Ovary (tissue), 9 donors: ENCODE measurements around the gene CD8B2. TPM values are rescaled to one million over a fixed set of nuclear protein-coding genes. Genes with fewer than 3 reads are reported as not detected.

ENCODE experiments used
- DNase-seq, 5 donors: peaks; one replicate each; pipeline ENCODE4 v3.0.0-alpha.2; 2019 to 2020
- H3K27ac ChIP-seq, 2 donors: fragments of 200-600 bp; one replicate each; pipeline versions ENCODE4 v1.5.1 to v1.8.0; 2019 to 2022
- H3K27me3 ChIP-seq: fragments of 200-600 bp; one replicate; pipeline ENCODE4 v1.8.0; 2022
- H3K36me3 ChIP-seq: fragments of 200-600 bp; sonication (generic); one replicate; pipeline ENCODE4 v1.5.1; 2019
- H3K4me1 ChIP-seq: one replicate; pipeline ENCODE4 v1.8.1; 2013; ENCODE audit warnings: mild to moderate bottlenecking, moderate library complexity; ENCODE audit not compliant: insufficient read depth
- H3K4me3 ChIP-seq: fragments of 200-600 bp; sonication (generic); one replicate; pipeline ENCODE4 v1.5.1; 2017
- H3K9me3 ChIP-seq, 2 donors: fragments of 200-600 bp in 1 of 2; sonication (generic) in 1 of 2; one replicate each; pipeline versions ENCODE4 v1.5.1 to v1.8.1; 2013 to 2019; ENCODE audit warnings: mild to moderate bottlenecking in 1 of 2, moderate library complexity in 1 of 2
- EP300 ChIP-seq: sonication (generic); formaldehyde crosslinking; IDR thresholded peaks from one replicate; pipeline ENCODE4 v1.6.1; 2017; ENCODE audit warnings: antibody characterized with exemption
- POLR2A ChIP-seq: fragments of 450-650 bp; IDR thresholded peaks from one replicate; pipeline ENCODE4 v1.6.1; 2017; ENCODE audit warnings: antibody characterized with exemption, mild to moderate bottlenecking, moderate library complexity
- WGBS, 3 donors: extraction: QIAGEN DNeasy Blood & Tissue Kit in 1 of 3; methylation state at CpG; one replicate each; pipeline versions ENCODE4 v1.1.5 to v1.1.7; 2013 to 2017; 5-methylcytosine and 5-hydroxymethylcytosine counted together
- intact Hi-C, 4 donors: fragments of 100-400 bp; cut with DNase I; formaldehyde crosslinking; loops; one replicate each; pipeline versions ENCODE4 v1.11.0 to v1.15.1; 2022 to 2023
- polyA plus RNA-seq, 2 donors: library from polyadenylated mRNA; stranded (reverse); fragments of 200-250 nt in 1 of 2; fragments of 350-450 nt in 1 of 2; fragmentation: Illumina TruSeq in 1 of 2; extraction: RNeasy Lipid Tissue Mini Kit (QIAGEN cat#74804) in 1 of 2; gene quantifications; one replicate each; pipeline ENCODE4 v1.2.3, GENCODE V29; 2013 to 2014
- total RNA-seq, 7 donors: library from RNA; depleted of rRNA in 2 of 7; stranded (reverse); fragments of >200 nt in 2 of 7; fragmentation: NEBNext Ultra II Directional in 3 of 7; extraction: Animal tissue kit (Norgen Biotek cat#: 25700) in 3 of 7; gene quantifications; one replicate each; pipeline versions ENCODE4 v1.1.0 to v1.2.4, GENCODE V29; 2016 to 2023
- TF ChIP-seq, protein P1 (sequence below), 3 donors: fragments of 450-650 bp in 2 of 3; fragments of 200-600 bp in 1 of 3; IDR thresholded peaks; one replicate each; pipeline versions ENCODE4 v1.5.1 to v1.8.0; 2016 to 2022; ENCODE audit warnings: antibody characterized with exemption in 3 of 3, mild to moderate bottlenecking in 1 of 3
- donor health status: DM: no; HTN: no; CAD: no; lungs with moderate emphysema.
- donor health status: DM: no; HTN: no; CAD: no.
- donor health status: Bipolar disorder and iron deficiency.
- donor health status: DM: yes; HTN: yes; CAD: no.
- donor health status: DM: no; HTN: no; CAD: no.
- donor health status: DM: yes; HTN: yes; CAD: no.

The CD8B2 gene
- total and polyA plus RNA-seq, 9 donors: 0.07 TPM; not detected in 8

DNA sequence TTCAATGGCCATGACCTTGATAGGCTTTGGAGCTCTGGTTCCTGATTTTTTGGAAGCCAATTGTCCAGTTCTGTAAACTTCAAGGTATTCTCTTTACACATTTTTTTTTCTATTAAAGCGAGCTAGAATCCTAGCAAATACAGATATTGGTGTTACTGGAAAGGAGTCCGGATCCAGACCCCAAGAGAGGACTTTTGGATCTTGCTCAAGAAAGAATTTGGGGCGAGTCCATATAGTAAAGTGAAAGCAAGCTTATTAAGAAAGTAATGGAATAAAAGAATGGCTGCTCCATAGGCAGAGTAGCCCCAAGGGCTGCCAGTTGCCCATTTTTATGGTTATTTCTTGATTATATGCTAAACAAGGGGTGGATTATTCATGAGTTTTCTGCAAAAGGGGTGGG lies 45.1 kb downstream of the CD8B2 start:
- no peak overlapping the region for H3K27ac ChIP-seq
- DNase-seq: no peak
- H3K27me3 ChIP-seq: no peaks in the 10 kb centered on the region
- H3K9me3 ChIP-seq: no peaks in the 10 kb centered on the region
- no peak overlapping the region for H3K4me3 ChIP-seq
- 73 to 82% (median 75%) methylated on average over 3 of the region's 3 CpGs for whole genome bisulfite sequencing, 3 donors
- no peaks in the 10 kb centered on the region for H3K36me3 ChIP-seq
- TF ChIP-seq, protein P1, sequence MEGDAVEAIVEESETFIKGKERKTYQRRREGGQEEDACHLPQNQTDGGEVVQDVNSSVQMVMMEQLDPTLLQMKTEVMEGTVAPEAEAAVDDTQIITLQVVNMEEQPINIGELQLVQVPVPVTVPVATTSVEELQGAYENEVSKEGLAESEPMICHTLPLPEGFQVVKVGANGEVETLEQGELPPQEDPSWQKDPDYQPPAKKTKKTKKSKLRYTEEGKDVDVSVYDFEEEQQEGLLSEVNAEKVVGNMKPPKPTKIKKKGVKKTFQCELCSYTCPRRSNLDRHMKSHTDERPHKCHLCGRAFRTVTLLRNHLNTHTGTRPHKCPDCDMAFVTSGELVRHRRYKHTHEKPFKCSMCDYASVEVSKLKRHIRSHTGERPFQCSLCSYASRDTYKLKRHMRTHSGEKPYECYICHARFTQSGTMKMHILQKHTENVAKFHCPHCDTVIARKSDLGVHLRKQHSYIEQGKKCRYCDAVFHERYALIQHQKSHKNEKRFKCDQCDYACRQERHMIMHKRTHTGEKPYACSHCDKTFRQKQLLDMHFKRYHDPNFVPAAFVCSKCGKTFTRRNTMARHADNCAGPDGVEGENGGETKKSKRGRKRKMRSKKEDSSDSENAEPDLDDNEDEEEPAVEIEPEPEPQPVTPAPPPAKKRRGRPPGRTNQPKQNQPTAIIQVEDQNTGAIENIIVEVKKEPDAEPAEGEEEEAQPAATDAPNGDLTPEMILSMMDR (IDR thresholded peaks at IDR 0.05): no peak
- TF ChIP-seq EP300 (no peak), POLR2A (no peak)
- H3K4me1 ChIP-seq: no peaks in the 10 kb centered on the region
- intact Hi-C loops: no loop called here

DNA sequence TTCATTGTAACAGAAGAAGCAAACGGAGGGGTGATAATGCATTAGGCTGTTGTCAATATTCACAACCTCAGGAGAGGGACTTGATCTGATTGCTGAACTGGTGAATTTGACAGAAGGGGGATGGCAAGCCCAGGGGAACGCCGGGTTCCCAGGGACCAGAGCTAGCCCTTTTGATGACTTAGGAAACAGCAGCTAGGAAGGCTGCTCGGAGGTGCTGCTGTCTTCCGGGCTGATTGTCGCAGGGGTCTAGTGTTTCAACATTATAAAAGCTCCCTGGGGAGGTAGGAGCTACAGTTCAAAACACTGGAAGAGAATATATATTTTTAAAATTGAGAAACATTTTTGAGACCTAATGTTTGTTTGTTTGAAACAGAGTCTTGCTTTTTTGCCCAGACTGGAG lies 47.3 kb downstream of the CD8B2 start:
- intact Hi-C loops: no loop called here
- DNase-seq: no peak
- Histone ChIP-seq H3K36me3 (no peaks in the 10 kb centered on the region), H3K27me3 (no peaks in the 10 kb centered on the region), H3K4me1 (no peaks in the 10 kb centered on the region), H3K4me3 (no peak overlapping the region), H3K27ac (no peak overlapping the region), H3K9me3 (no peaks in the 10 kb centered on the region)
- TF ChIP-seq, protein P1 (IDR thresholded peaks at IDR 0.05): no peak
- TF ChIP-seq POLR2A (no peak), EP300 (no peak)
- 64 to 70% (median 65%) methylated on average over 6 of the region's 6 CpGs for WGBS, 3 donors

DNA sequence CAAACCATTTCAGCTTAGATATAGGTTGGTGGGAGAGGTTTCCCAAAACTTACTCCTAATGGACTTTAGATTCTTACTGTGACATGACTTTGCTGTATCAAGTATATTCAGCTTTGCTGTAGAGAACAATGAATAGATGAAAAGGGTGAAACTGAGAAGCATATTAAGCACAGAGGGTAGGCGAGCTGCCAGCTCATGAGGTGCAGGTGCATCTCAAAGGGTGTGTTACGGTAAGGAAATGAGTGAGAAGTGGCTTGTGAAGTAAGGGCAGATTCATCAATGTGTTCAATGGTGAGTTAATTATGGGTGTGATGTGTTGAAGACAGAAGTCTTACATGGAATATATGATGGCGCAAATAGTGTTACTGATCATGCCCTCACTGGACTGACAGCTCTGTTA lies 49.3 kb downstream of the CD8B2 start:
- intact Hi-C loops: no loop called here
- Histone ChIP-seq H3K36me3 (no peaks in the 10 kb centered on the region), H3K9me3 (no peaks in the 10 kb centered on the region), H3K27ac (no peak overlapping the region), H3K4me1 (no peaks in the 10 kb centered on the region), H3K27me3 (no peaks in the 10 kb centered on the region), H3K4me3 (no peak overlapping the region)
- no peak for DNase-seq
- 84 to 92% (median 90%) methylated on average over 3 of the region's 3 CpGs for WGBS, 3 donors
- TF ChIP-seq POLR2A: no peak
- TF ChIP-seq, protein P1 (IDR thresholded peaks at IDR 0.05): no peak
- TF ChIP-seq EP300: no peak

DNA sequence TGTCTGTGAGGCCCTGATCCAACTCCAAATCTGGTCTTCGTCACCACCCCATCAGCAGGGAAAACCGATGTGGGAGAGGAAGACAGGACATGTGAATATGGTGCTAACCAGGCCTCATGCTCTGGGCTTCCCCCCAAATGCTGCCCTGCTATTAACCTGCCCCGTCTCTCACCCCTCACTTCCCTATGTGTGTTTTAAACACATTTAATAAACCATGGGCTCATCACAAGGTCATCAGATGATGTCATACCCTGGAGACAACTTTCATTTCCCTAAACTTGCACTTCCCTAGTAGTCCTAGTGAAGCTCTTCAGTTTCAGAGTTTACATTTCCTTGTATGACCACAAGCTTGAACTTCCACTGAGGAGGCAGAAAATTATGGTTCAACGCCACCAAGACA lies 49.9 kb downstream of the CD8B2 start:
- no peaks in the 10 kb centered on the region for H3K36me3 ChIP-seq
- WGBS, 3 donors: 78 to 80% (median 79%) methylated on average over 4 of the region's 4 CpGs
- no peak for DNase-seq
- no peaks in the 10 kb centered on the region for H3K27me3 ChIP-seq
- TF ChIP-seq EP300: no peak
- H3K9me3 ChIP-seq: no peaks in the 10 kb centered on the region
- H3K4me1 ChIP-seq: no peaks in the 10 kb centered on the region
- H3K4me3 ChIP-seq: no peak overlapping the region
- no peak overlapping the region for H3K27ac ChIP-seq
- intact Hi-C loops: no loop called here

DNA sequence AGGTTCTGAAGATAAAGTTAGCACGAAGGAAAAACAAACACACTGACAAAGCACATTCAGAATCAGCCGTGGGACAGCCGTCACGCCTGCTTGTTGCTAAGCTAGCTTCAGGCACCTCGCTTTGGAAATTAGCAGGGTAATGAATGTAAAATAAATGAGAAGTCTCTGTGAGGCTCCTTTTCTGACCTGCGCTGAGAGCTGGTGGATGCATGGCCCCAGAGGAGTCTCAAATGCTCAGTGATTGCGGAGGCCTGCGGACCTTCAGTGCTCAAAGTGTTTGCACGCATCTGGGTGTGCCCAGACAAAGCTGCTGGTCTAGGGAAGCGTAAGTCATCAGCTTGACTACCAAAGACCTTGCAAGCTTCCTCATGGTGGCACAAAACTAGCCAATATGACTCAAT lies 50.6 kb downstream of the CD8B2 start:
- H3K4me1 ChIP-seq: no peaks in the 10 kb centered on the region
- H3K27ac ChIP-seq: no peak overlapping the region
- H3K9me3 ChIP-seq: no peaks in the 10 kb centered on the region
- H3K27me3 ChIP-seq: no peaks in the 10 kb centered on the region
- 87 to 92% (median 92%) methylated on average over 10 of the region's 10 CpGs for WGBS, 3 donors
- no peak overlapping the region for H3K4me3 ChIP-seq
- intact Hi-C loops: no loop called here
- DNase-seq: no peak
- no peak for TF ChIP-seq POLR2A
- TF ChIP-seq, protein P1 (IDR thresholded peaks at IDR 0.05): no peak
- no peak for TF ChIP-seq EP300
- no peaks in the 10 kb centered on the region for H3K36me3 ChIP-seq
